ENCODE results near the gene ANKRD13B.
"Not testable (repeated sequence)": the region's sequence is repeated elsewhere in the genome, so short reads cannot be mapped to it uniquely, and the experiment has no call there.

ANKRD13B gene

GRCh38 chr17:29640981-29641642 lies 48.2 kb downstream of the ANKRD13B start:
- TF ChIP-seq, protein P1, sequence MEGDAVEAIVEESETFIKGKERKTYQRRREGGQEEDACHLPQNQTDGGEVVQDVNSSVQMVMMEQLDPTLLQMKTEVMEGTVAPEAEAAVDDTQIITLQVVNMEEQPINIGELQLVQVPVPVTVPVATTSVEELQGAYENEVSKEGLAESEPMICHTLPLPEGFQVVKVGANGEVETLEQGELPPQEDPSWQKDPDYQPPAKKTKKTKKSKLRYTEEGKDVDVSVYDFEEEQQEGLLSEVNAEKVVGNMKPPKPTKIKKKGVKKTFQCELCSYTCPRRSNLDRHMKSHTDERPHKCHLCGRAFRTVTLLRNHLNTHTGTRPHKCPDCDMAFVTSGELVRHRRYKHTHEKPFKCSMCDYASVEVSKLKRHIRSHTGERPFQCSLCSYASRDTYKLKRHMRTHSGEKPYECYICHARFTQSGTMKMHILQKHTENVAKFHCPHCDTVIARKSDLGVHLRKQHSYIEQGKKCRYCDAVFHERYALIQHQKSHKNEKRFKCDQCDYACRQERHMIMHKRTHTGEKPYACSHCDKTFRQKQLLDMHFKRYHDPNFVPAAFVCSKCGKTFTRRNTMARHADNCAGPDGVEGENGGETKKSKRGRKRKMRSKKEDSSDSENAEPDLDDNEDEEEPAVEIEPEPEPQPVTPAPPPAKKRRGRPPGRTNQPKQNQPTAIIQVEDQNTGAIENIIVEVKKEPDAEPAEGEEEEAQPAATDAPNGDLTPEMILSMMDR (IDR thresholded peaks at IDR 0.05; ENCODE audit: insufficient read depth, low read depth, low read length, missing control alignments), result no peak
- no peak for DNase-seq (ENCODE audit: low read depth)
- no peak overlapping the region for H3K4me3 ChIP-seq (ENCODE audit: low read length)

DNA sequence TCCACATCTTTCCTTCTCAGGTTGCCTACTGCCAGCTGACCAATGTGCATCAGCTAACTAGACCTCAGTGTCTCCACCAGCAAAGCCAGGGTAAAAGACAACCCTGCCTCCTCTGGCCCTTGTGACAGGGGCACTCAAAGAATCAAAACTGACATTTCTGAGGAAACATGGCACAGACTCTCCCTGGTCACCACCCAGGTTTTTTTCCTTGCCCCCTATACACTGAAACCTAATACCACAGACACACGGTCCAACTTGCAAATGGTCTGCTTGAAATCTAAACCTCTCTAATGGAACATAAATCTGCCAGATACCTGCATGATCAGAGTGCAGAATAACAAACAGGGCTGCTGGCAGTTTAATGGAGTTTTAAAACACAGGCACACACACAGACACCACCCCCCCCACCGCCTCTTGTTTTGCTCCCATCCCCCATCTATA lies 49.3 kb downstream of the ANKRD13B start:
- H3K4me3 ChIP-seq (ENCODE audit: low read length), result no peak overlapping the region
- TF ChIP-seq, protein P1 (IDR thresholded peaks at IDR 0.05; ENCODE audit: insufficient read depth, low read depth, low read length, missing control alignments), result no peak
- DNase-seq (ENCODE audit: low read depth), result no peak

DNA sequence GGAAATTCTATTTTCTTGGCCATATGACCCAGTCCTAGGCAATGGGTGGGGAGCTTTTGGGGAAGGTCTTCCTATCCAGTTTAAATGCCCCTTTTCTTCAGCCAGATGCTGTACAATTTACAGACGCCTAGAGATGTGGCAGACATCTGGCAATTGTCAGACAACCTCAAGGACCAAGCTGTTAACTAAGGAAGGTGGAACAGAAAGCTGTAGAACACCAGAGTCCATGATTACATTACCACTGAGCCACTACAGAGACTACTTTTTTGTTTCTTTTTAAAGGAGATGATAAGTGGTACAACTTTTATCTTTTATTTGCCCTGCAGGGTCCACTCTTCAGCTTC lies 50.9 kb downstream of the ANKRD13B start:
- TF ChIP-seq, protein P1 (IDR thresholded peaks at IDR 0.05; ENCODE audit: insufficient read depth, low read depth, low read length, missing control alignments), result no peak
- H3K4me3 ChIP-seq (ENCODE audit: low read length), result no peak overlapping the region
- DNase-seq (ENCODE audit: low read depth), result no peak

- H3K4me3 ChIP-seq (ENCODE audit: low read length), result no peak overlapping the region
- TF ChIP-seq, protein P1 (IDR thresholded peaks at IDR 0.05; ENCODE audit: insufficient read depth, low read depth, low read length, missing control alignments), result no peak
- no peak for DNase-seq (ENCODE audit: low read depth)
Measured at GRCh38 chr17:29645515-29646051, 52.7 kb downstream of the ANKRD13B start.

GRCh38 chr17:29648005-29648404 lies 55.1 kb downstream of the ANKRD13B start:
- DNase-seq (ENCODE audit: low read depth), result no peak
- TF ChIP-seq, protein P1 (IDR thresholded peaks at IDR 0.05; ENCODE audit: insufficient read depth, low read depth, low read length, missing control alignments), result no peak
- H3K4me3 ChIP-seq (ENCODE audit: low read length), result no peak overlapping the region

GRCh38 chr17:29649359-29649758 lies 56.4 kb downstream of the ANKRD13B start:
- no peak overlapping the region for H3K4me3 ChIP-seq (ENCODE audit: low read length)
- DNase-seq (ENCODE audit: low read depth), result no peak
- TF ChIP-seq, protein P1 (IDR thresholded peaks at IDR 0.05; ENCODE audit: insufficient read depth, low read depth, low read length, missing control alignments), result no peak

- H3K4me3 ChIP-seq (ENCODE audit: low read length), result no peak overlapping the region
- no peak for DNase-seq (ENCODE audit: low read depth)
- TF ChIP-seq, protein P1 (IDR thresholded peaks at IDR 0.05; ENCODE audit: insufficient read depth, low read depth, low read length, missing control alignments), result no peak
Measured at GRCh38 chr17:29650396-29650795, 57.5 kb downstream of the ANKRD13B start.

GRCh38 chr17:29651913-29652312 lies 59.0 kb downstream of the ANKRD13B start:
- DNase-seq (ENCODE audit: low read depth); H3K4me3 ChIP-seq (ENCODE audit: low read length): not testable (repeated sequence)
